Superior temporal gyrus (tissue), 1 donor: Measurements from ENCODE around the gene PRLHR.
"Not testable (repeated sequence)": the region's sequence is repeated elsewhere in the genome, so short reads cannot be mapped to it uniquely, and the experiment has no call there.

Experiments used
- DNase-seq: peaks from one replicate; pipeline ENCODE4 v3.0.0-alpha.2; 2016; ENCODE audit errors: extremely low spot score

Gene PRLHR

DNA sequence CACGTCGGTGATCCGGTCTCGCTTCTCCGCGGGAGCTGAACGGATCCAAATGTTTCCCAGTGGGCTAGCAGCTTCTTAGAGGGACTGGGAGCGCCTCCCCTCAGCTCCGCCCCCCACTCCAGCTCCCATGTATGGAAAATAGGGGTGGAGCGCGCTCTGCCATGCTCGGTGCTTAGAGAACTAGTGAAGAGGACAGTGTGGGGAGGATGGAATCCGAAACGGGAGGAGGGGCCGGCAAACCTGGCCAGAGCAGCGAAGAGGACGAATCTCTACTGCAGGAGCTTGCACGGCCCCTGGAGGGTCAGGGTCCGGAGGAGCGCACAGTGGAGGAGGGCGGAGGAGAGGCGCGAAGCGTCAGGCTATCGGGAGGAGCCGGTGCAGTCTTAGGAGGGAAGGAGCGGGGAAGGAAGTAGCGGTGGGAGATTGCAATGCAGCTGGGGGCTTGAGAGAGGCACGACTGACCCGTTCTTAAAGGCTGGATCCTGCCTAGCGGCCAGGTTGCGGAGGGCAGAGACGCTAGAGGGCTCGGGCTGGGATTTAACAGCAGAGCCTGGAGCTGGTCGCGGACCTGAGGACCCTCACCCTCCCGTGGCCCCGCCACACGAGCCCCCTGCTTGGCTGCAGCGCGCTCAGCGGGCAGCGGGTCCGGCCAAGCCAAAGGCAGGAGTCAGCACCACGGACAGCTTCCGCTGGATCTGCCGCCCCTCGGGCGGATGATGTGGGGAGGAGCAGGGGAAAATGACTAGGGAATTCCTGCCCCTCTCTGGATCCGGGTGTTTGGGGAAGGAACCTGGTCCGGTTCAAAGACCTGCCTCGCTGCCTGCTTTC, at the start of gene PRLHR:
Gene PRLHR (minus strand): TSS at position 51 of the 828 bp plus-strand sequence. CDS start 404 bp downstream, outside the sequence.
- no peak for DNase-seq

GRCh38 chr10:118642228-118642627, 46.8 kb upstream of the PRLHR start:
- no peak for DNase-seq

DNA sequence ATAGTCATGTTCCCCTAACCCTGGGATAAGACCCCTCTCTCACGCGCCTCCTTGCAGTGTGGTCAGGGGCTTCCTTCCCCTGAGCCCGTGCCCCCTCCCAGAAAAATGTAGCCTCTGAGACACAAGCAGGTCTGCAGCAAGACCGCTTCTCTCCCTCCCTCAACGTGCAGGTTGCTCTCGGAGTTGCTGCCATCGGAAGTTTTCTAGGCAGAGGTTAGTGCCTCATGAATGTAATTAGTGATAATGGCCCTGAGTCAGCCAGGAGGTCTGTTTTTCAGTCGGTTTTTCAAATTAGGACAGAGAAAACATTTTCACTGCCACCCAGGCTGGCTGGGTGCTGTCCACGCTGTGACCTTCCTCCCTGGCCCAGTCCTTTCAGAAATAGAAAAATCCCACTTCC, 43.2 kb upstream of the PRLHR start:
- DNase-seq: no peak

GRCh38 chr10:118635674-118636402, 40.4 kb upstream of the PRLHR start:
- DNase-seq: no peak

- DNase-seq: no peak
Observed at GRCh38 chr10:118633786-118634185, 38.3 kb upstream of the PRLHR start.

DNA sequence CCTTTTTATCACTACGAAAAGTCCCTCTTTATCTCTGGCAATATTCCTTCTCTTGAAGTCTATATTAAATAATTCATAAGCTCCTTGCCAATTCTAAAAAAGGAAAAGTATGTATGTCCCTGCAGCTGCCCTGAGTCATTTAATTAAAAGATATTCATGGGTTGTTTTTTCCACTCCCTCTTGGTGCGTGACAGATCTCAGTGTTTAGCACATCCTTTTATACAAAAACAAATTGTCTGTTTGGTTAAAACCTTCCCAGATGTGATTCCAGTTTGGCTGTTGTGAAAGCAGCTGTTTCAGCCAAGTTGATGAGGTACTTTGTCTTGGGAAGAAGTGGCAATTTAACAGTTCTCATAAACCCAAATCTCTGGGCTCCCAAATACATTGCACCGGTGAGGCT, 33.8 kb upstream of the PRLHR start:
- DNase-seq: no peak

DNA sequence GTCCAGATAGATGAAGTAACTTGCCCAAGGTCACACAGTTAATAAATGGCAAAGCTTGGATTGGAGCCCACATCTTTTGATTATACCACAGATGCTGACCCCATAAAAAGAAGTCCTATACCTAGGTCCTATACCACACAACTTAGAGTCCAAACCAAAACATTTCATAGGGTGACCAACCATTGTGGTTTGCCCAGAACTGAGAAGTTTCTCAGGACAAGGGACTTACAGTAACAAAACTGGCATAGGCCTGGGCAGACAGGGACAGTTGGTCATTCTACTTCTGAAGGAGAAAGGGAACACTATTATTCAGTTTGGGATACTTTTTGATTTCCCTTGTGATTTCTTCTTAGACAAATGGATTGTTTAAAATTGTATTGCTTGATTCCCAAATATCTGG, 32.9 kb upstream of the PRLHR start:
- DNase-seq: no peak

GRCh38 chr10:118626953-118627352, 31.5 kb upstream of the PRLHR start:
- DNase-seq: no peak

DNA sequence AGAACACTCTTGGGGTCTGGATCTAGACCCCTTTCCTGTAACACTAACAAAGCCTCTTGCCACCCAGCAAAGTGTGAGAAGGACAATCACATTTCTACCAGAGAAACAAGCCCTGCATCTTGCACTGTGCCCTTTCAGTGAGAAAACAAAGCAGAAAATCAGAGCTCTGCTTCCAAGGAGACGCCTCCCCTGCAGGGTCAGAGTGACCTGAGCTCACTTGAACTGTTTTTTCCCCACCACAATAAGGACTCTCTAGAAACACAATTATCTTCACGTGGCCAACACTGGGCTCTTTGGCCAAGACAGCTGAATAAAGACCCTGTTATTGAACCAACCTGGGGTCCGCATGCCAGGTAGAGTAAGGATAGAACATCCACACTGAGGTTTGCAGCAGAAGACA, 30.1 kb upstream of the PRLHR start:
- no peak for DNase-seq

DNA sequence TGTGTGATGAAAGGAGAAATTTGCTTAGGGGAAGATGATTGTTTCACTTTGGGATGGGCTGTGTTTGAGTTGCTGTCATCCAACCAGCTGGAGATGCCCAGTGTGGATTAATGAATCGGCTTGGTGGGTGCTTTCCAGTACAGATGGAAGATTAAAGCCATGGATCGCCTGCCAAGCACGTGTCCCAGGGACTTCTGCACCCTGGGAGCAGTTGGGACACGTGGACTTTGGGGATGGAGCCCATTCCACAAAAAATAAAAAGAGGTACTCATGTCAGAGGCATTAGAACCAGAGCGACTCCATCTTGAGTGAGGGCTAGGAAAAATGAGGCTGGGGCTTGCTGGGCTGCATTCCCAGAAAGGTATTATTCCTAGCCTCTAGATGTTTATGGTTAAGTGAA, 29.3 kb upstream of the PRLHR start:
- DNase-seq: no peak

GRCh38 chr10:118621304-118621942, 26.0 kb upstream of the PRLHR start:
- DNase-seq: no peak

DNA sequence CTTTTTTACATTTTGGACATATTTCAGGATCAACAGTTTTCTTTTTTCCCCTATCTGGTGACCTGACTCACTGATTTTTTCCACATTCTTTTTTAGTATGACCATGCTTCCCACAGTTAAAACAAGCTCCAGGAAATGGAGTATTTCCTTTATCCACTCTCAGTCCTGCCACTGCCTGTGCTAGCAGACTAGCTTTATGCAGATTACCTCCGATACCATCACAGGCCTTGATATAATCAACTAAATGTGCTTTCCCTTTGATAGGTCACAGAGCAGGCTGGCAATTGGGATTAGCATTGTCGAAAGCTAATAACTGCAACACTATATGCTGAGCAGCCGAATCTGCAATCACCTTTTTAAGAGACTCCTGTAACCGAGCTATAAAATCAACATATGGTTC, 18.4 kb upstream of the PRLHR start:
- DNase-seq: not testable (repeated sequence)

- DNase-seq: no peak
Observed at GRCh38 chr10:118610577-118610976, 15.1 kb upstream of the PRLHR start.

DNA sequence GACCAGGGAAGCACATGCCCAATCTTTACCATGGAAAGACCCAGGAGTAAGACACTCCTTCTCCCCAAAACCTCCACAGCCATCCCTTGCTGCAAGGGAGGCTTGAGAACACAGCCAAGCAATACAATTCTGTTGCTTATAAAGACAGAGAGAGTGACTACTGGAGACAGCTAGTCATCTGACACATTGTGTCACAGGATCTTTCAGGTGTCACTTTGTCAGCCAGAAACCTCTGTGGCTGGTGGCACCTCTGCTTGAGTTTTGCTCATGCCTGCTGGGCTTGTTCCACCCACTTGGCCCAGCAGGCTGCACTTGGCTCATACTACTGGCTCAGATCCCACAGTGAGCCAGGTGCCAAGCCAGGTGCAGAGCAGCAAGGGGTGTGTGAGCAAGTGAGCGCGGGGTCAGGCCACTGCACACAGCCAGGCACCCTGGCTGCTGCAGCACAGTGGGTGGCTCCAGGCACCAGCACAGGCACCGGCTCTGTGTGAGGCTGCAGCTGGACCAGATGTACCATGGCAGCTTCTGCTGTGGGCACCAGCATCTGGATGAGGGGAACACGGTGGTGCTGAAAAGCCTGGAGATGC, 12.4 kb upstream of the PRLHR start:
- DNase-seq: no peak

DNA sequence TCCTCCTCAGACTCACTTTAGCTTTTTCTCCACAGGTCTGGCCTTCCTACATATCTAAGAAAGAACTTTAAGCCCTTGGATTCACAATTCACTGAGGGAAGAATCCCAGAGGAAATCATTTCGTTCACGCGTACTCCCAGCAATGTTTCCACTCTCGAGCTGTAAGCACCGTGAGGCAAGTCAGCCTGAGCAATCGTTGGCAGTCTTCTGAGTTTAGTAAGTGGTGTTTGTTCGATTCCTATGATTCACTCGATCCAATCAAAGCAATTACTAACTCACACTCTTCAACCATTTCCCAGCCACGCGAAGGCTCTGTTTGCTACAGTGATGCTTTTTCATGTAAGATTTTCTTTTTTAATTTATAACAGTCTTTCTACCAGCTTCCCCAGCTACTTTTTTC, 10.2 kb upstream of the PRLHR start:
- DNase-seq: no peak

DNA sequence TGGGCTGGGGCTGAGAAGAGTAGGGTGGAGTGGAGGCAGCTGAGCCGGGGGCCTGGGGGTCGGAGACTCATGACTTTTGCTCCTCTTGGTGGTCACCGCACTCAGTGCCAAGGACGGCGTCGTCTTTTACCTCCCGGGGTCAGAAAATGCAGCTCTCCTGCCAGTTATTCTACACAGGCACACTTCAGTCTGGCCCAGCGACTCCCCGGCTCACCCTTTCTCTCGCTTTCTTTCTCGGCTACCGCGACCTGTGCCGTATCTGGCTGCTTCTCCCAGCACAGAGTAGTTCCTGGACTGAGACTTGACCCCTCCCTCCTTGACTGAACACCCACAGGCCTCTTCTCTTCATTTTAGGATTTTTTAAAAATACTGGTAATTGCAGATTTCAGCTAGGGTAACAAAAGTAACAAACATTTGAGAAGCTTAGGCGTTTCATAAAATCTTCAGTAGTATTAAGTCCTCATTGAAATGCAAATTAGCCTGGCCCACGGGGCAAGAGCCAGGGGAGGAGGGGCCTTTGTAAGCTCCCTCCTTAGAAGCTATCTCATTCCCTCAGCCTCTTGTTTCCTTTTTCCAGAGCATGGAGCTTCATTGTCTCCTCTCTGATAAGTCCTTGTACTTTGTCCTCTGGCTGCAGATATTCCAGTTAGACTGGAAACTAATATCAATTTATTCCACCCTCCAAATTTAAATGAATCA, 1.1 kb upstream of the PRLHR start:
- no peak for DNase-seq

GRCh38 chr10:118595064-118595420, 406 bp downstream of the PRLHR start:
- no peak for DNase-seq

DNA sequence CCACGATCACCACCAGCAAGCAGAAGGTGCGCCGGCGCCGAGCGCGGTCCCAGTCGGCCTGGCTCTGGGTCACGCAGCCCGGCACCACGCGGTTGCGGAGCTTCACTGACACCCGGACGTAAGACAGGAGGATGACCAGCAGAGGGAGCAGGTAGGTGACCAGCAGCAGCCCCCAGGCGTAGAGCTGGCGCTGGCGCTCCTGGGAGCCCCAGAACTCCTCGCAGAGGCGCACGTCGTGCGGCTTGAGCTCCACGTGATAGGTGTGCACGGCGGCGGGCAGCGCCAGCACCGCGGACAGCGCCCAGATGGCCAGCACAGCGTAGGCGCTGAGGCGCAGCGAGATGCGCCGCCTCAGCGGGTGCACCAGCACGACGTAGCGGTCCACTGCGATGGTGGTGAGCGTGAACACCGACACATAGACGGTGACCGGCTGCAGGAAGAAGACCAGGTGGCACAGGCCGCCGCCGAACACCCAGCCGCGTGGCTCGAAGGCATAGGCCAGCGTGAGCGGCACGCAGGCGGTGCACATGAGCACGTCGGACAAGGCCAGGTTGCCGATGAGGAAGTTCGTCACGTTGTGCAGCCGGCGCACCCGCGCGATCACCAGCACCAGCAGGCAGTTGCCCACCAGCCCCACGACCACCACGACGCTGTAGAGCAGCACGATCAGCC, 920 bp downstream of the PRLHR start:
- DNase-seq: no peak

DNA sequence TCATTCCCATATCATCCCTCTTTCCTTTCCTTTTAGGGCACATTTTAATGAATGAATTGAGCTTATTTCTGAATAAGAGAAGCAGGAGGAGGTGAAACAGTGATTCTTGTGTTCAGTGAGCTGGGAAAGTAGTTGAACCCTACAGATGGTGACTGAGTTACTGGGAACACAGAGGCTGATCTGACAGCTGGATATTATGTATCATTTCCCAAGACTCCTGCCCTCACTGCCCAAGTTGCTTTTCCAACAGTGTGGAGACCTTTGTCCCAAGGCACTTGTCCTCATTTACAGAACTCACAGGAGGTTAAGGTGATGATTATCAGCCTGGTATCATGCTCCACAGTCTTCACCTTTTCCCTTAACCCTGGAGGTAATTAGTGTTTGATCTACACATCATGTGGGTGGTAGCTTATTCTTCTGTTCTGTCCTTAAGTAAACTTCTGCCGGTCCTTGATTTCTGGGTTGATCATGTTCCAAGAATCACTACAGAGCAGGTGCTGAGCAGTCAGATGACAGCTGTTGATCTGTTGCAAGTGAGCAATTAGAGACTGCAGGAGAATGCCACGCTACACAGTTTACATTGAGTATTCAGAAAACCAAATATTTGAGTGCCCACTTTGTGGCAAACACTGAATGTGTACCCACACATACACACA, 2.6 kb downstream of the PRLHR start:
- DNase-seq: no peak

GRCh38 chr10:118590334-118590733, 5.1 kb downstream of the PRLHR start:
- peak; percentile 57 for DNase-seq
